Heart left ventricle (tissue), 13 donors: ENCODE measurements around the gene KRTCAP2.

ENCODE experiments used
- POLR2A ChIP-seq, 2 donors: fragments of 450-650 bp; IDR thresholded peaks; one replicate each; pipeline ENCODE4 v1.6.1; 2017; ENCODE audit warnings: antibody characterized with exemption in 2 of 2, mild to moderate bottlenecking in 2 of 2, moderate library complexity in 2 of 2
- TF ChIP-seq, protein P1 (sequence below), 12 donors: fragments of 200-600 bp; sonication (generic) in 4 of 12; IDR thresholded peaks; one replicate each; pipeline versions ENCODE4 v1.5.0 to v1.8.0; 2018 to 2022; ENCODE audit warnings: antibody characterized with exemption in 12 of 12, mild to moderate bottlenecking in 5 of 12
- donor health status: ischemic (EF 13 %, LVEDD 7.1; RV severe dilation, severe dysfunction).
- donor health status: DM: no; HTN: yes; CAD: no.
- donor health status: DM: no; HTN: no; CAD: no.
- donor health status: ischemic (EF 25% LVEDD 6.9; RV normal size, moderate dysfunction).
- donor health status: ischemic (EF 25% LVEDD 5.7; RV mildly dilated, moderate dysfunction).
- donor health status: ischemic (EF 35%, LVEDD 5.7; RV mildly dilated, moderate dysfunction).
- donor health status: nonischemic (EF 11% LVEDD 7.7; RV severe dilation, severe dysfunction).
- donor health status: DM: yes; HTN: yes; CAD: no.
- donor health status: PGD.
- donor health status: ischemic (EF 29% LVEDD 5.4; RV normal size, mild dysfunction).
- donor health status: nonischemic (EF 23%, LVEDD 6.1; RV moderate dilation, normal function).

DNA sequence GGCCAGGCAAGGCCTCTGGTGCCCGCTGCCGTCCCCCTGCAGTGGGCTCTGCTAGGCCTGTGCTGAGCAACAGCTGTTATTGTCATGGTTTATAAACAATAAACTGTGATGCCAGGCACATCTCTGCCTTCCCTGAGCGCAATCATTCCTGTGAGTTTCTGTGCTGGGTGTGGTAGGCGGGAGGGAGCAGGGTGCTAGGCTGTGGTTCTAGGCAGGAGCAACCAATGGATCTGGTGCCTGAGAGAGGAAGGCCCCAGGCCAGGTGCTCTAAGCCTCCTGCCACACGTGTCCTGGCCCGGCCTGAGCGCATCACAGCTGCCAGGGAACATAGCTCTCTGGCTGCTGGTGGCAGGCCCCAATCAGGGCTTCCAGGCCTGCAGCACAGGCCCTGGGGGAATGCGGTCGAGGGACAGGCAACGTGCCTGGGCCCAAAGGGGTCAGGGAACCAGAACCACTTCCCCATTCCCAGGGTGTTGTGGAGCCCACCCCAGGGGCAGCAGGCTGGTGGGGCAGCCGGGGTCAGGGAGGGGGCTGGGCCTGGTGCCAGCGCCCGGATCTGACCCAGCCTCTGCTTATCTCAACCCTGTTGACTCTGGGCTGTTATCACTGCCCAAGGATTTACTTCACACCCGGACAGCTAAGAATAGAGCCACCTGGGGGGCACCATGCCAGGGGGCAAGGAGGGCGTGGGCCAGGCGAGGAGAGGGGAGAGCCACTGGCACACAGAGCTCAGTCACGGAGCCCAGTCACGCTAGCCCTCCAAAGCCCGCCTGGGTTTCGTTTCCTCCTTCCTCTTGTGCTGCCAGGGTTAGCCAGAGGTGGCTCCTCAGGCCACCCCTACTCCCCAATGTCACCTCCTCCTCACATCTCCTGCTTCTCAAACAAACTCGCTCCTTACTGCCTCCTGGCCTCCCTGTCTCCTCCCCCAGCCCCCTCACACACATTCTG lies 12.0 kb upstream of the KRTCAP2 start:
- no peak for TF ChIP-seq POLR2A (IDR thresholded peaks at IDR 0.05)
- TF ChIP-seq, protein P1, sequence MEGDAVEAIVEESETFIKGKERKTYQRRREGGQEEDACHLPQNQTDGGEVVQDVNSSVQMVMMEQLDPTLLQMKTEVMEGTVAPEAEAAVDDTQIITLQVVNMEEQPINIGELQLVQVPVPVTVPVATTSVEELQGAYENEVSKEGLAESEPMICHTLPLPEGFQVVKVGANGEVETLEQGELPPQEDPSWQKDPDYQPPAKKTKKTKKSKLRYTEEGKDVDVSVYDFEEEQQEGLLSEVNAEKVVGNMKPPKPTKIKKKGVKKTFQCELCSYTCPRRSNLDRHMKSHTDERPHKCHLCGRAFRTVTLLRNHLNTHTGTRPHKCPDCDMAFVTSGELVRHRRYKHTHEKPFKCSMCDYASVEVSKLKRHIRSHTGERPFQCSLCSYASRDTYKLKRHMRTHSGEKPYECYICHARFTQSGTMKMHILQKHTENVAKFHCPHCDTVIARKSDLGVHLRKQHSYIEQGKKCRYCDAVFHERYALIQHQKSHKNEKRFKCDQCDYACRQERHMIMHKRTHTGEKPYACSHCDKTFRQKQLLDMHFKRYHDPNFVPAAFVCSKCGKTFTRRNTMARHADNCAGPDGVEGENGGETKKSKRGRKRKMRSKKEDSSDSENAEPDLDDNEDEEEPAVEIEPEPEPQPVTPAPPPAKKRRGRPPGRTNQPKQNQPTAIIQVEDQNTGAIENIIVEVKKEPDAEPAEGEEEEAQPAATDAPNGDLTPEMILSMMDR (IDR thresholded peaks at IDR 0.05), result no peak
